Left ventricle myocardium superior (tissue), 1 donor: ENCODE measurements around the gene IVD. TPM values are rescaled to one million over a fixed set of nuclear protein-coding genes. Genes with fewer than 3 reads are reported as not detected.

Experiments used
- ATAC-seq: fragments of 200-7000 bp; cut with Tn5 transposase; one replicate; pipeline ENCODE4 v1.9.1; 2020; ENCODE audit warnings: mild to moderate bottlenecking, moderate library complexity
- DNase-seq: peaks from one replicate; pipeline ENCODE4 v3.0.0-alpha.2; 2020
- intact Hi-C: fragments of 100-400 bp; cut with micrococcal nuclease; formaldehyde crosslinking; loops from one replicate; pipeline ENCODE4 v1.11.0; 2022
- total RNA-seq: library from RNA; stranded (reverse); fragmentation: NEBNext Ultra II Directional; extraction: Animal tissue kit (Norgen Biotek cat#: 25700); gene quantifications from one replicate; pipeline ENCODE4 v1.2.1, GENCODE V29; 2021
- donor health status: DM: no; HTN: yes; CAD: no; lungs with severe emphysema.

Gene IVD
- total RNA-seq, 1 donor from 2014 or later = 97.2 TPM

DNA sequence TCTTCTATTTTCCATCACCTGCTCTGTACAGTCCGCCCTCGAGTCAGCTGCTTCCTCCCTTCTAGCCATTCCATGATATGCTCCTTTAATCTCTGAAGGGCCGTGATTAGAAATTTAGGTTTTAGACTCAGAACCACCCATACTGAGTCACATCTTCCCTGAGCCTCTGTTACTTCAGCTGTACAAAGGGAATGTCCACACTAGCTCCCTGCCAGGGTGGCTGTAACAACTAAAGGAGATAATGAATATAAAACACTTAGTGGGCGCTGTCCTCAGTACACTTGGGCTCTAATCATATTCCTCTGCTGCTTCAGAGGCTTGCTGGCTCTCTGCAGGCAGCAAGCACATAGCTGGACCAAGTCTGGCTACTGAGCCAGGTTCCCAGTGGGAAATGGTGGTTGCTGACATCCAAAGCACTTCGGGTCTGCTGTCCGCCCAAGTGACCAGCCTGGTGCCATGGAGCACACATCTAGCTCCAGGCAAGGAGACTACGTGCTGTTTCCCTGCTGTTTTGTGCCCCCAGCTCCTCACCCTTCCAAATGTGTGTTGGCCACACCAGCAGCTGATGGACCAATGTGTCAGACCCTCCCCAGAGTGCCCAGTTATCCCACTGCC is 64.3 kb downstream of the IVD start:
- ATAC-seq = no peak
- intact Hi-C loops = no loop called here

DNA sequence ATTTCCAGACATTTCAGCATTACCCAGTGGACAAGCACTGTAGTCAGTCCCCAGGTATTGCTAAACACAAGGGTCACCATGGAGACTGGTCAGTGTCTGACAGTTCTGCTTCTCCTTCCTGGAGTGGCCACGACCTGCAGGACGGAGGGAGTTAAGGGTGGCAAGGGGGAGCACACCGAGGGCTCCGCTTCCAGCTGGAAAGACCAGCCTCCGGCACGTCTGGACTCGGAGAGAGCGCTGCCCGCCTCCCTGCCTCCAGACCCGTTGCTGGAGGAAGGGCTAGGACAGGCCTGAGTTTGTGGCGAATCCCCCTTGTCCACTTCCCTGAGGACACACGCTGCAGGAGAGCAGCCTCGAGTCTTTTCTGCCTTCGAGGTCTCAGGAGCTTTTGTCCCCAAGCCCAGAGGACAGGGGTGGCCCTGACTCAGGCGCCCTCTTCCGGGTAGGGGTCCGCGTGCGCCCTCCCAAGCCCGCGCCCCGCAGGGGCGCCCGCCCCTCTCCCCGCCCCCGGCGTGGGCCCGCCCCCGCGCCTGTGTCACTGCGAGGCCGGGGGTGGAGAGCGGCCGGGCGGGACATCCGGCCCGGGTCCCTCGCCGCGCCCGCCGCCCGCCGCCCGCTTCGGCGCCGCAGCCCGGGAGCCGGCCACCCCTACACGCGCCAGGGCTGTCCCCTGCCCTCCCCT is 65.0 kb downstream of the IVD start, which contains the start of gene CHST14:
CHST14 (plus strand) TSS at position 562 of the 682 bp plus-strand sequence. CDS start 230 bp downstream, outside the sequence.
- ATAC-seq = peak; percentile 94
- peak; percentile 84 for DNase-seq
- intact Hi-C loops = no loop called here

More for the DNA sequence above, 64.3 kb downstream of the IVD start:
- no peak for DNase-seq

Other genes with a start within 250 kb of the IVD start
- gene BUB1B, start 244.7 kb upstream of the IVD start, total RNA-seq = 1.7 TPM
- gene PAK6, start 166.7 kb upstream of the IVD start, total RNA-seq = 11.1 TPM
- 1.0 TPM for gene ANKRD63, start 122.7 kb upstream of the IVD start, total RNA-seq
- 7.5 TPM for gene PLCB2, start 97.9 kb upstream of the IVD start, total RNA-seq
- gene INAFM2, start 82.1 kb upstream of the IVD start, total RNA-seq = 55.8 TPM
- 169 TPM for gene CCDC9B, start 64.9 kb upstream of the IVD start, total RNA-seq
- gene PHGR1, start 54.8 kb upstream of the IVD start, total RNA-seq = not detected
- 5.2 TPM for gene DISP2, start 47.6 kb upstream of the IVD start, total RNA-seq
- 10.1 TPM for gene KNSTRN, start 23.1 kb upstream of the IVD start, total RNA-seq
- gene BAHD1, start 35.2 kb downstream of the IVD start, total RNA-seq = 18.1 TPM
- 6.0 TPM for gene CHST14, start 65.2 kb downstream of the IVD start, total RNA-seq
- 17.5 TPM for gene CCDC32, start 159.2 kb downstream of the IVD start, total RNA-seq
- gene RPUSD2, start 163.5 kb downstream of the IVD start, total RNA-seq = 11.4 TPM
- gene KNL1, start 188.5 kb downstream of the IVD start, total RNA-seq = 0.89 TPM